HG03097 (cell line): ENCODE data around the gene TMEM123.

ENCODE experiments used
- ATAC-seq: cut with Tn5 transposase; IDR thresholded peaks from one replicate; pipeline ENCODE4 v1.9.1; 2021; ENCODE audit not compliant: unreplicated experiment, low FRiP score

Gene TMEM123

DNA sequence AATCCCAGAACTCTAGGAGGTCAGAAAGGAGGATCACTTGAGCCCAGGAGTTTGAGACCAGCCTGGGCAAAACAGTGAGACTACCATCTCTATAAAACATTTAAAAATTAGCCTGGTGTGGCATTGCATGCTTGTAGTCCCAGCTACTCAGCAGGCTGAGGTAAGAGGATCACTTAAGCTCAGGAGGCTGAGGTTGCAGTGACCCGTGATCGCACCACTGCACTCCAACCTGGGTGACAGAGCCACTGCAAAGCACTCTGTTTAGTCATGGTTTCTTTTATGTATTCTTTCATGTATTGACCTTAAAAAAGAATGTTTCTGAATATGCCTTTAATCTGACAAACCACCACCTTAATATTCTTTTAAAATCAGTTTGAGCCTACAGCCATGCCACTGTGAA, 53.4 kb downstream of the TMEM123 start:
- no peak for ATAC-seq

DNA sequence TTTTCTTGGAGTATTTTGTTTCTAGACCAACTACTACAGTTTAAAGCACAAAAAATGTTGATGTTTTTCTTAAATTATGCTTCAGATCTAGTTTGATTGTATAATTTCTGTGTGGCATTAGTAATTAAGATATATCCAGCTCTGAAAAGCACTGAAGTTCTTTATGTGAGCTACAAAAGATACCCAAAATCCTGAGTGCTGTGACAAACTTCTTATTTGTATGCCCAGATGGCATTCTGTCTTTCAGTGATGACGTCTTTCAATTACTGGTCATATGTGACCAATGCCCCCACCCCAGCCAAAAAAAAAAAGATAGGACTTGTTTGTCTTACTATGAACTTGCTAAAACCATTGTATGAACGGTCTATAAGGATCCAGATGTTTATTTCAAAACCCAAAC, 54.3 kb downstream of the TMEM123 start:
- no peak for ATAC-seq

GRCh38 chr11:102396708-102397563, 55.6 kb downstream of the TMEM123 start:
- ATAC-seq = no peak

DNA sequence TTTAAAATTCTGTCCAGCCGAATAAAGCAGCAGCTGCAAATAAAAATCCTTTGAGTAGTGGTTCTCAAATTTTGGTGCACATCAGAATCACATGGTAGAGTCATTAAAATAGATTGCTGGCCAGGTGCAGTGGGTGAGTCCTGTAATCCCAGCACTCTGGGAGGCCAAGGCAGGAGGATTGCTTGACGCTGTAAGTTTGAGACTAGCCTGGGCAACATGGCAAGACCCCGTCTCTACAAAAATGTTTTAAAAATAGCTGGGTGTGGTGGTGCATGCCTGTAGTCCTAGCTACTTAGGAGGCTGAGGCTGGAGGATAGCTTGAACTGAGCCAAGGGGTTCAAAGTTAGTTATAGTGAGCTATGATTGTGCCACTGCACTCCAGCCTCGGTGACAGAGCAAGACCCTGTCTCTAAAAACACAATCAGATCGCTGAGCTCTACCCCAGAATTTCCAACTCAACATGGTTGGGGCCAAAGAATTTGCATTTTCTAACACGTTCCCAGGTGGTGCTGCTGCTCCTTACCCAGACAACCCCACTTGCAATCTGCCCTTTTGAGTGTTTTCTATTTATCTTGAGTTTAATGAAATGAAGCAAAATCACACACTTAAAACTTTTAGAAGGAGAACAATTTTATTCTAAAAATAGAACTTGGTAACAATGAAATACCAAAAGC, 56.7 kb downstream of the TMEM123 start:
- no peak for ATAC-seq

GRCh38 chr11:102393272-102393730, 59.3 kb downstream of the TMEM123 start:
- no peak for ATAC-seq

GRCh38 chr11:102391549-102392237, 60.9 kb downstream of the TMEM123 start:
- ATAC-seq = no peak

DNA sequence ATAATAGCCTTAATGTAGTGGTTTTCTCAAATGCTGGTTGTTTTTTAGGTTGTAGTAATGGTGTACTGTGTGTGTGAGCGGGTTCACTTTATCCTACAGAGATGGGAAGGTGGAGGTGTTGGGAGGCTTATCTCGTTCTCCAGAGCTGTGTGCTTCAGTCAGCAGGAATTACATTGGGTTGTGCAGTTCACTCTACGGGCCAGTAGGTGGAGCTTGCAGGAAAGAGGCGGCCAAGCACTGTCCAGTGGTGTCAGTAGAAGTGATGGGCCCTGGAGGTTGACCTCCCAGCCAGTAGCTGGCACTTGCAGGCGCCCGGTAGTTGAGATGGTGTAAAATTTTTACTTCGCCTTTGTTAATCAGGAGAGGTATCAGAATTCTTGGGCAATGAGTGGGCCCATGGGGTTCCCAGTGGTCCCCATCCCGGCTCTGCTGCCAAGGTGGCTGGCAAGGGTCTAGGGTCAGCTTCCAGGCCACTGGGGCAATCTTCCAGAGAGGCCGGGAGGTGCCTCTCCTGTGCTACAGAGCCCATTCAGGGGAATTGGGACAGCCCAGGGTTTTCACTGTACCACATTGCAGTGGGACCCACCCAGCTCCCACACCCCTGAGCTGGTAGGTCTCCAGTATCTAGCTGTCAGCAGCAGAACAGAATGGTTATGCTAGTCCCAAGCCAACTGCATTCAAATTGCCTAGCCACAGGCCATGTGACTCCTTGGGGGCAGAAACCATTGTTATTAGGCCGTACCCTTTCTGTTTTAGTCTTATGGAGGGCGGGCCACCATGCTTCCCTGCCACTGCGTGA, 61.7 kb downstream of the TMEM123 start:
- peak; percentile 80 for ATAC-seq

DNA sequence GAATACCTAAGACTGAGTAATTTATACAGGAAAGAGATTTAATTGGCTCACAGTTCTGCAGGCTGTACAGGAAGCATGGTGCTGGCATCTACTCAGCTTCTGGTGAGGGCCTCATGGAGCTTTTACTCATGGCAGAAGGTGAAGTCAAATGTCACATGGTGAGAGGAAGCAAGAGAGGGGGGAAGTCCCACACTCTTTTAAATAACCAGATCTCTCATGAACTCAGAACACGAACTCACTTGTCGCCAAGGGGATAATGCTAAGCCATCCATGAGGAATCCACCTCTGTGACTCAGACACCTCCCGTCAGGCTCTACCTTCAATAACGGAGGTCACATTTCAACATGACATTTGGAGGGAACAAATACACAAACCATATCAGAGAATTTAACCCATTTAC, 63.3 kb downstream of the TMEM123 start:
- no peak for ATAC-seq

DNA sequence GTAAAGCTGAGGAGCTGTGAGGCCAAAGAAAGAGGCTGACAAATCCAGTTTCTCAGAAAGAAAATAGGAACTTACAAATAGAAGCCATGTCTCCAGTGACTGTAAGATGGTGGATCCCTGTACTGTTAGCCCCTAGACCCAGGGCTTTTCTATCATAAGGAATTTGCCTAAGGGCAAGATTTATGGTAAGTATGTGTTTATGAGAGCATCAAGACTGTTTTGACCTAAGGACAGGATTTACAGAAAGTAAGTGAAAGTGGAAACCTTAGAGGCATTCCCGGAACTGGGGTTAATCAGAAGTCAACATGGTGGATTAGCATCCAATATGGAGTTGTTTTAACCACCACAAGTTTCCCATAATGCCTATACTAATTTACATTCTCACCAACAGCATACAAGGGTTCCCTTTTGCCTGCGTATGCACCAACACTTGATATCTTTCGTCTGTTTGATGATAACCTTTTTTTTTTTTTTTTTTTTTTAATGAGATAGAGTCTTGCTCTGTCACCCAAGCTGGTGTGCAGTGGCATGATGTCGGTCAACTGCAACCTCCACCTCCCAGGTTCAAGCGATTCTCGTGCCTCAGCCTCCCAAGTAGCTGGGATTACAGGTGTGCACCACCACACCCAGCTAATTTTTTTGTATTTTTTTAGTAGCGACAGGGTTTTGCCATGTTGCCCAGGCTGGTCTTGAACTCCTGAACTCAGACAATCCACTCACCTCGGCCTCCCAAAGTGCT, 65.4 kb downstream of the TMEM123 start:
- ATAC-seq = no peak

DNA sequence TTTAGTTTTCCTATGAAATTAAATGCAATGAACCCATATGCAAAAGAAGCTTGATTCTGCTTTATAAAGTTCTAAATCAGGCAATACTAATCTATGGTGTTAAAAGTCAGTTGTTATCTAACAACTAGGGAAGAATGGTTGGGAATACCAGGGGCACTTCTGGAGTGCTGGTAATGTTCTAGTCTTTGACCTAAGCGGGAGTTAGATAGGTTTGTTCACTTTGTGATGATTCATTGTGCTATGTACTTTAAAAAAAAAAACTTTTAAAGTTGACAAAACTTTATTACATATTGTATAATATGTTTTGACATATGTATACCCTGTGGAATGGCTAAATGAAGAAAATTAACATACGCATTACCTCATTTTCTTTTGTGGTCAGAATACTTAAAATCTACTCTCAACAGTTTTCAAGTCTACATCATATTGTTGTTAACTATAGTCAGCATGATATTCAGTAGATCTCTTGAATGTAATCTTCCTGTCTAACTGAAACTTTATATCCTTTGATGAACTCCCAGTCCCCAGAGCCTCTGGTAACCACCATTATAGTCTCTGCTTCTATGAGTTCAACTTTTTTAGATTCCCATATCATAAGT, 66.3 kb downstream of the TMEM123 start:
- no peak for ATAC-seq

- no peak for ATAC-seq
Observed at GRCh38 chr11:102385085-102386007, 67.2 kb downstream of the TMEM123 start.

GRCh38 chr11:102384419-102385079, 68.0 kb downstream of the TMEM123 start:
- ATAC-seq = no peak

- ATAC-seq = no peak
Observed at GRCh38 chr11:102383839-102384238, 68.7 kb downstream of the TMEM123 start.

DNA sequence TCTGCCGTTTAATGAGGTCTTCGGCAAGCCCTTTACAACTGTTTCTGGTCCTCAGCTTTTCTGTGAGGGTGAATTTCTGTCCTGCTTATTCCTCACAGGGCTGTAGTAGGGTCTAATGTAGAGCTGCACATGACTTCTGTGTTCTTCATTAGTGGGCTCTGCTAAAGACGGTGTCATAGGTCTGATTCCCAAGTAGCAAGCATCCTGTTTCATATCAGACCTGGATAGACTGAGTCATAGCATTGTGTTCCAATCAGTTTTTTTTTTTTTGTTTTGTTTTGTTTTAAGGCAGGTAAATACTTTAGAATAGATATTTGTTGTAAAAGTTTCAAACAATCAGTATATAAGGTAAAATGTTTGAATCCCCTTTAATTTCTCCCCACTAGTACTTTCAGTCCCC, 70.2 kb downstream of the TMEM123 start:
- ATAC-seq = no peak

DNA sequence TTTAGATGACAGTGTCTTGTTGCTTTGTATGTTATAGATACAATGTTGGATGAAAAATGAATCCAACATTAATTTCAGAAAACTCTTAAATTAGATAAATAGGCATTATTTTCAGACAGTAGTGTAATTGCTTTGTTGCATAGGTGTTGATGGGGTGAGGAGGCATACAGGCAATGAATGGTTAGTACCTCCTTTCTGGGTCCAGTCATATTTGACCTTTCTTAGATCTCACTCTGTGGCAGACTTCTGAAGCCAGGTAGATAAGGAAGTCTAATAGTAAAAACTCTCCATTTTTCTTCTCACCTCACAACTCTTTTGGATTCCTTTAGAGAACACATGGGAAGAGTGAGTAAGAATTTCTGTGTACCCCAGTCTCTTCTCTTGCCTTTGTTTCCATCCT, 73.7 kb downstream of the TMEM123 start:
- no peak for ATAC-seq

DNA sequence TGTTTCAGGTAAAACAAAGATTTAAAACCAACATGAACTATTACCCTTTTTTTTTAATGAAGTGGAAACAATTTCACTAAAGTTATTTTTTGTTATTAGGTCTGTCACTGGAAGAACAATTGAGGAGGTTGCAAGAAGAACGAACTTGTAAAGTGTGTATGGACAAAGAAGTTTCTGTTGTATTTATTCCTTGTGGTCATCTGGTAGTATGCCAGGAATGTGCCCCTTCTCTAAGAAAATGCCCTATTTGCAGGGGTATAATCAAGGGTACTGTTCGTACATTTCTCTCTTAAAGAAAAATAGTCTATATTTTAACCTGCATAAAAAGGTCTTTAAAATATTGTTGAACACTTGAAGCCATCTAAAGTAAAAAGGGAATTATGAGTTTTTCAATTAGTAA, 74.7 kb downstream of the TMEM123 start:
- ATAC-seq = no peak

DNA sequence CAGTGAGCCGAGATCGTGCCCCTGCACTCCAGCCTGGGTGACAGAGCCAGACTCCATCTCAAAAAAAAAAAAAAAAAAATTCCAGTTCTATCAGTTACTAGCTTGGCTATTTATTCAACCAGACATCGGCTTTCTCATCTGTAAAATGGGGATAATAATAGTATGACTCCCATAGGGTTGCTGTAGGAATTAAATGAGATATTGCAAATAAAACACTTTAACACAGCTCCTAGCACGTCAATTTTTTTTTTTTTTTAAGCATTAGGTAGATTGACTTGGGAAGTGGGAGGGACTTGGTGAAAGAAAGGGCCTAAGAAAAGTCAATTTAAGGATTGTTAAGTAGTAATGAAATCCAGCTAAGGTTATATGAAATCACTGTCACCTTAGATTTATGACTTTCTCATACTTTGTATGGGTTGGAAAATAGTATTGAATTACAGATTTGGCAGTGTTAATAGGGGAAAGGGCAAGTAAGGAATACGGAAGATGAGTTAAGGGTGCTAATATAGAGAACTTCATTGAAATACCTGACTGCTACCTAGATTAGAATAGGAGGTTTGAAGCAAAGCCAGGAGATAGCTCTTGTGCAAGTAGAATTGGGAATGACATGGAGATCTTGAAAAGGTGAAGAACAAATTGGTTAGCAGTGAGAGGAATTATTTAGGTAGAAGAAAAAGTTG, 76.7 kb downstream of the TMEM123 start:
- no peak for ATAC-seq
